B cell (primary cell): Measurements from ENCODE around the gene RFX8. TPM values are rescaled to one million over a fixed set of nuclear protein-coding genes. Genes with fewer than 3 reads are reported as not detected.

Source experiments
- ATAC-seq: fragments of 200-7000 bp; cut with Tn5 transposase; one replicate; pipeline ENCODE4 v1.10.0; 2021; ENCODE audit warnings: low read depth, mild to moderate bottlenecking, moderate number of reproducible peaks, moderate library complexity
- CTCF ChIA-PET: fragments of 350-600 bp; sonication (Branson Sonifier 250); formaldehyde crosslinking; loops from one replicate; lab custom pipeline; 2021; ENCODE audit warnings: antibody characterized with exemption, inconsistent platforms; lab: Charles Lee
- POLR2A ChIA-PET: fragments of 350-600 bp; sonication (Branson Sonifier 250); formaldehyde crosslinking; loops from one replicate; lab custom pipeline; 2021; ENCODE audit warnings: antibody characterized with exemption; lab: Charles Lee
- DNase-seq: peaks from one replicate; pipeline ENCODE4 v3.0.0; 2013
- H2AFZ ChIP-seq: 2 replicates; pipeline ENCODE4 v1.6.1; 2012; ENCODE audit warnings: mild to moderate bottlenecking, low read depth, low read length; ENCODE audit not compliant: insufficient read depth, poor library complexity, severe bottlenecking
- H3K27ac ChIP-seq, 2 donors: 1 replicate in 1 of 2; 2 replicates in 1 of 2; pipeline ENCODE4 v1.5.1; 2012 to 2013; ENCODE audit warnings: low read length in 2 of 2, mild to moderate bottlenecking in 2 of 2, moderate library complexity in 1 of 2
- H3K27me3 ChIP-seq, 4 experiments: fragments of 200-600 bp in 1 of 4; sonication (generic) in 1 of 4; replicated peaks in 1 of 4; 1 replicate in 2 of 4; 2 replicates in 2 of 4; pipeline versions ENCODE4 v1.6.1 to v1.7.0; 2013 to 2016; ENCODE audit warnings: low read length in 3 of 4, mild to moderate bottlenecking in 2 of 4, mixed read lengths in 1 of 4, moderate library complexity in 1 of 4; ENCODE audit not compliant: insufficient read depth in 4 of 4, control insufficient read depth in 3 of 4; ENCODE audit errors: control extremely low read depth in 1 of 4
- H3K36me3 ChIP-seq, 2 experiments: replicated peaks in 1 of 2; 1 replicate in 1 of 2; 2 replicates in 1 of 2; pipeline versions ENCODE4 v1.6.1 to v1.7.1; 2013; ENCODE audit warnings: low read length in 1 of 2; ENCODE audit not compliant: insufficient read depth in 2 of 2, control insufficient read depth in 1 of 2; ENCODE audit errors: control extremely low read depth in 1 of 2, extremely low read depth in 1 of 2
- H3K4me1 ChIP-seq, 2 donors: fragments of 200-600 bp in 1 of 2; sonication (generic) in 1 of 2; 1 replicate in 1 of 2; 2 replicates in 1 of 2; pipeline versions ENCODE4 v1.5.1 to v1.6.1; 2013 to 2017; ENCODE audit warnings: low read length in 2 of 2; ENCODE audit not compliant: control insufficient read depth in 2 of 2, insufficient read depth in 2 of 2
- H3K4me2 ChIP-seq: replicated peaks from 2 replicates; pipeline ENCODE3; 2012; ENCODE audit warnings: mild to moderate bottlenecking, low read depth, low read length; ENCODE audit not compliant: poor library complexity, severe bottlenecking
- H3K4me3 ChIP-seq, 5 experiments: fragments of 200-600 bp in 1 of 5; sonication (generic) in 1 of 5; 1 replicate in 3 of 5; 2 replicates in 2 of 5; pipeline versions ENCODE4 v1.5.1 to v1.7.0; 2011 to 2016; ENCODE audit warnings: low read length in 4 of 5, mild to moderate bottlenecking in 4 of 5, low read depth in 2 of 5, control low read depth in 1 of 5, moderate library complexity in 1 of 5; ENCODE audit not compliant: insufficient read depth in 1 of 5; ENCODE audit errors: control extremely low read depth in 1 of 5, extremely low read depth in 1 of 5
- H3K79me2 ChIP-seq: fragments of 200-600 bp; sonication (generic); one replicate; pipeline ENCODE4 v1.6.0; 2016; ENCODE audit warnings: low read length; ENCODE audit not compliant: control insufficient read depth, insufficient read depth
- H3K9ac ChIP-seq: fragments of 200-600 bp; sonication (generic); 2 replicates; pipeline ENCODE4 v1.6.1; 2017; ENCODE audit warnings: mild to moderate bottlenecking, low read length, moderate library complexity
- H3K9me3 ChIP-seq, 3 donors: one replicate each; pipeline versions ENCODE4 v1.6.1 to v1.7.1; 2013; ENCODE audit warnings: low read length in 2 of 3; ENCODE audit not compliant: control insufficient read depth in 2 of 3, insufficient read depth in 1 of 3; ENCODE audit errors: control extremely low read depth in 1 of 3
- H4K20me1 ChIP-seq: 2 replicates; pipeline ENCODE4 v1.6.0; 2012; ENCODE audit warnings: mild to moderate bottlenecking, low read length; ENCODE audit not compliant: insufficient read depth, control insufficient read depth, poor library complexity, severe bottlenecking
- H3K27ac Mint-ChIP-seq: one replicate; pipeline ENCODE4 v1.8.0; 2021; ENCODE audit warnings: mixed read lengths
- H3K27me3 Mint-ChIP-seq: one replicate; pipeline ENCODE4 v1.8.0; 2021; ENCODE audit warnings: mixed read lengths
- H3K4me1 Mint-ChIP-seq: one replicate; pipeline ENCODE4 v1.8.0; 2021; ENCODE audit warnings: mixed read lengths
- H3K4me3 Mint-ChIP-seq: one replicate; pipeline ENCODE4 v1.8.0; 2021; ENCODE audit warnings: mixed read lengths
- H3K9me3 Mint-ChIP-seq: one replicate; pipeline ENCODE4 v1.8.0; 2022; ENCODE audit warnings: mixed read lengths; ENCODE audit not compliant: insufficient read depth
- EZH2 ChIP-seq: IDR thresholded peaks from 2 replicates; pipeline ENCODE4 v1.6.1; 2012; ENCODE audit warnings: borderline replicate concordance, low read depth, mild to moderate bottlenecking, moderate library complexity, low read length; ENCODE audit not compliant: insufficient read depth, poor library complexity, severe bottlenecking
- WGBS: methylation state at CpG from one replicate; pipeline ENCODE4 v1.1.5; 2013; ENCODE audit warnings: missing lambda C conversion rate; ENCODE audit not compliant: insufficient coverage; 5-methylcytosine and 5-hydroxymethylcytosine counted together
- intact Hi-C: fragments of 100-400 bp; cut with micrococcal nuclease; formaldehyde crosslinking; loops from one replicate; pipeline ENCODE4 v1.10.0; 2022
- polyA plus RNA-seq: library from polyadenylated mRNA; depleted of rRNA; stranded (reverse); fragments of >200 nt; gene quantifications from 2 replicates; pipeline ENCODE4 v1.2.3, GENCODE V29; 2012
- total RNA-seq, 2 donors: library from RNA; stranded (reverse); fragments of 120-200 nt in 1 of 2; gene quantifications; 1 replicate in 1 of 2; 2 replicates in 1 of 2; pipeline versions ENCODE4 v1.2.3 to v1.2.4, GENCODE V29; 2013 to 2022
- TF ChIP-seq, protein P1 (sequence below): fragments of 200-600 bp; IDR thresholded peaks from one replicate; pipeline ENCODE4 v1.8.0; 2022; ENCODE audit warnings: antibody characterized with exemption, mild to moderate bottlenecking

Gene RFX8
- total and polyA plus RNA-seq, 2 donors (not counting 1 experiment from before 2014, with no cell fraction given) = not detected

DNA sequence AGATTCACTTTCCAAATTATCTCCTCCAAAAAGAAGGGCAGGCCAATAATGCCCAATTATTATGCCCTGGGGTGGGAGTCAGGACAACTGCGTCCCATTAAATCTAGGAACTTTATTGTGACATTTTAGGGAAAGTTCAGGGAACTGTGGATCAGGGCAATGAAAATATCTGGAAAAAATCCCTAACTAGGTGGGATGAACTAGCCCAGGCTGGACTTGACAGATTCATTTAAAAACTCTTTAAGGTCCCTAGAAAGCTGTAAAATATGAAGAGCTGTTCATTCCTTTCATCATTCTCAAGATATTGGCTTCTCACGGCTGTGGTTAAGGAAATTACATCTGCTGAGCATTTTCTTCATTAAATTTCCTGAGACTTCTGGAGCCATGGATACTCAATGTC lies 95.8 kb downstream of the RFX8 start:
- Histone ChIP-seq H3K27me3 (peaks cover 0 to 5% (median 0%) of the 10 kb centered on the region in 4 experiments), H3K4me1 (no peaks in the 10 kb centered on the region), H3K79me2 (no peaks in the 10 kb centered on the region), H2AFZ (no peak overlapping the region), H4K20me1 (no peaks in the 10 kb centered on the region), H3K9ac (no peak overlapping the region), H3K4me3 (no peak overlapping the region), H3K4me2 (no peak overlapping the region), H3K27ac (no peak overlapping the region), H3K36me3 (no peaks in the 10 kb centered on the region), H3K9me3 (peaks cover 0 to under 1% (median 0%) of the 10 kb centered on the region in 3 donors)
- ATAC-seq = no peak
- Mint-ChIP-seq H3K27me3 (peaks cover 17% of the 10 kb centered on the region), H3K4me3 (no peak overlapping the region), H3K9me3 (no peaks in the 10 kb centered on the region), H3K4me1 (no peaks in the 10 kb centered on the region), H3K27ac (no peak overlapping the region)
- intact Hi-C loops = no loop called here
- ChIA-PET CTCF (interaction anchor here (1.2 to 1.9 kb wide), 2 partner anchors 9 to 161 kb away, joined by 3 to 5 read pairs; no protein-coding TSS in a partner anchor), POLR2A (no interaction called here)
- DNase-seq = no peak
- whole genome bisulfite sequencing = no CpG with 5 or more reads among the region's 2 CpGs
- no peak for TF ChIP-seq EZH2
- TF ChIP-seq, protein P1, sequence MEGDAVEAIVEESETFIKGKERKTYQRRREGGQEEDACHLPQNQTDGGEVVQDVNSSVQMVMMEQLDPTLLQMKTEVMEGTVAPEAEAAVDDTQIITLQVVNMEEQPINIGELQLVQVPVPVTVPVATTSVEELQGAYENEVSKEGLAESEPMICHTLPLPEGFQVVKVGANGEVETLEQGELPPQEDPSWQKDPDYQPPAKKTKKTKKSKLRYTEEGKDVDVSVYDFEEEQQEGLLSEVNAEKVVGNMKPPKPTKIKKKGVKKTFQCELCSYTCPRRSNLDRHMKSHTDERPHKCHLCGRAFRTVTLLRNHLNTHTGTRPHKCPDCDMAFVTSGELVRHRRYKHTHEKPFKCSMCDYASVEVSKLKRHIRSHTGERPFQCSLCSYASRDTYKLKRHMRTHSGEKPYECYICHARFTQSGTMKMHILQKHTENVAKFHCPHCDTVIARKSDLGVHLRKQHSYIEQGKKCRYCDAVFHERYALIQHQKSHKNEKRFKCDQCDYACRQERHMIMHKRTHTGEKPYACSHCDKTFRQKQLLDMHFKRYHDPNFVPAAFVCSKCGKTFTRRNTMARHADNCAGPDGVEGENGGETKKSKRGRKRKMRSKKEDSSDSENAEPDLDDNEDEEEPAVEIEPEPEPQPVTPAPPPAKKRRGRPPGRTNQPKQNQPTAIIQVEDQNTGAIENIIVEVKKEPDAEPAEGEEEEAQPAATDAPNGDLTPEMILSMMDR = no peak

- Histone ChIP-seq H4K20me1 (no peaks in the 10 kb centered on the region), H2AFZ (no peak overlapping the region), H3K79me2 (no peaks in the 10 kb centered on the region), H3K4me1 (no peaks in the 10 kb centered on the region), H3K27ac (no peak overlapping the region), H3K4me2 (no peak overlapping the region), H3K27me3 (no peaks in the 10 kb centered on the region), H3K4me3 (no peak overlapping the region), H3K36me3 (no peaks in the 10 kb centered on the region), H3K9ac (no peak overlapping the region), H3K9me3 (peaks cover 6 to 12% (median 6%) of the 10 kb centered on the region in 3 donors)
- no peak overlapping the region for H3K4me3 Mint-ChIP-seq
- no peak overlapping the region for H3K27ac Mint-ChIP-seq
- ATAC-seq (no peak), DNase-seq (no peak)
- H3K9me3 Mint-ChIP-seq = peaks cover 4% of the 10 kb centered on the region
- TF ChIP-seq, protein P1 = no peak
- no peak for TF ChIP-seq EZH2
- ChIA-PET POLR2A (no interaction called here), CTCF (no interaction called here)
- 78% methylated on average over 9 of the region's 9 CpGs for WGBS
- H3K4me1 Mint-ChIP-seq = no peaks in the 10 kb centered on the region
- peaks cover 6% of the 10 kb centered on the region for H3K27me3 Mint-ChIP-seq
- intact Hi-C loops = no loop called here
Measured at GRCh38 chr2:101375653-101376052, 99.3 kb downstream of the RFX8 start.
